Stimulated activated CD8-positive, alpha-beta memory T cell treated with anti-CD3 and anti-CD28 coated beads, Interleukin-7, amount 100 ng/mL, for 24 hours (primary cell): Measurements from ENCODE around the gene AZU1.

ENCODE experiments used
- DNase-seq: peaks from one replicate; pipeline ENCODE4 v3.0.0-alpha.2; 2020; ENCODE audit warnings: low read depth

Gene AZU1

DNA sequence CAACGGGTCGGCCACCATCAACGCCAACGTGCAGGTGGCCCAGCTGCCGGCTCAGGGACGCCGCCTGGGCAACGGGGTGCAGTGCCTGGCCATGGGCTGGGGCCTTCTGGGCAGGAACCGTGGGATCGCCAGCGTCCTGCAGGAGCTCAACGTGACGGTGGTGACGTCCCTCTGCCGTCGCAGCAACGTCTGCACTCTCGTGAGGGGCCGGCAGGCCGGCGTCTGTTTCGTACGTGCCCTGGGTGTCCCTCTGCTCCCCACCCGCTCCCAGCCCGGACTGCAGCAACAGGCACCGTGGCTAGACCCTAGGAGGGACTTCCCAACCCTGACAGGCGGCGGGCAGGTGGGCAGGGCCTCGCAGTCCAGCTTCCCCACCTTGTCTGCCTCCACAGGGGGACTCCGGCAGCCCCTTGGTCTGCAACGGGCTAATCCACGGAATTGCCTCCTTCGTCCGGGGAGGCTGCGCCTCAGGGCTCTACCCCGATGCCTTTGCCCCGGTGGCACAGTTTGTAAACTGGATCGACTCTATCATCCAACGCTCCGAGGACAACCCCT is 28.0 kb downstream of the AZU1 start:
- no peak for DNase-seq

DNA sequence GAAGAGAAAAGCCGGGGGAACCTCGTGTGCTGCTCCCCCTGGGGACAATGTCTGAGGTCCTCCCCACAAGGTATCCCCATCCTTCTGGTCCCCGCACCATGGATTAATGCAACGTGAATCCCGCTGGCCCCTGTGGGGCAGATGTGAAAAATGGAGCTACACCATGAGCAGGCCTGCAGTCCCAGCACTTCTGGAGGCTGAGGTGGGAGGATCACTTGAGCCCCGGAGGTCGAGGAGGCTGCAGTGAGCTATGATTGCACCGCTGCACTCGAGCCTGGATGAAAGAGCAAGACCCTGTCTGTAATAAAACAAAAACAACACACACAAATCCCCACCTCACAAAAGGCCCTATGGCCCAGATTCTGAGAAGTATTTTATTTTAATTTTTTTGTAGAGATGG is 30.6 kb downstream of the AZU1 start:
- no peak for DNase-seq

DNA sequence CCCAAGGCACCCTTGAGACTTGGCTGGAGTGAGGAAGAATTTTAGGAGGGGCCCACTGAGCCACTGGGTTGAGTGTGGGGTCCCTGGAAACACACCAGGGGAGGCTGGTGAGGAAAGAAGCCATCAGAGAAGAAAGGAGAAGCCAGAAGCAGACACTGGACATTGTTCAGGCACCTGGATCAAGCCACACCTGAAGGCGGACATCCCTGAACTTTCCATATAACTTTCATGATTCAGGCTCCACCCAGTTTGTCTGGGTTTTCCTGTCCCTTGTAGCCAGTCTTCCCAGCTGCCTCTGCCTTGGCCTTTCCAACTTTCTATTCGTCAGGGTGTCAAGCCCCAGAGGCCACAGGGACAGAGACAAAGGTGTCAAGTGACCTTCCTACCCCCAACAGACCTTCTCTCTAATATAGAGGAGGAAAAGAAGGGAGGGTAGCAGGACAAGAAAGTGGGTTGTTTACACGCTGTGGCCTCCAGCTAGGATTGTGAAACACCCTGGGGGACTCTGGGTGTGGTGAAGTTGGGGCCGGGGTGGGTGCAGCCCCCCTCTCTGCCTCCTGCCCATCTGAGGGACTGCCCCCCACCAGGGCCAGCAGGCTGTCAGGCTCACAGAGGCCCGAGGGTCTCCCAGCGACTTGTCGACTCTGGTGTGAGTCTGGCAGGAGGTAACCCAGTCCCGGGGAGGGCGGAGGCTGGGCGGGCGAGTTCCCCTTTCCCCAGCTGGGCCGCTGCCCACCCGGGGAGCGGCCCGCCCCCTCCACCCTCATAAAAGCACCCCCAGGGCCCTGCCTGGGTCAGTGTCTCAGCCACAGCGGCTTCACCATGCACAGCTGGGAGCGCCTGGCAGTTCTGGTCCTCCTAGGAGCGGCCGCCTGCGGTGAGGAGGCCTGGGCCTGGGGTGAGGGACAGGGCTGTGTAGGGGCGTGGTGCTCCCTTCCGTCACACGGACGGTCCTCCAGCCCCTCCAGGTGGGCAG is 31.5 kb downstream of the AZU1 start, which contains the start of gene CFD:
TSS of gene CFD (plus strand) at position 797 of the 976 bp plus-strand sequence. CDS start at position 823, 26 bp downstream.
- DNase-seq = no peak

DNA sequence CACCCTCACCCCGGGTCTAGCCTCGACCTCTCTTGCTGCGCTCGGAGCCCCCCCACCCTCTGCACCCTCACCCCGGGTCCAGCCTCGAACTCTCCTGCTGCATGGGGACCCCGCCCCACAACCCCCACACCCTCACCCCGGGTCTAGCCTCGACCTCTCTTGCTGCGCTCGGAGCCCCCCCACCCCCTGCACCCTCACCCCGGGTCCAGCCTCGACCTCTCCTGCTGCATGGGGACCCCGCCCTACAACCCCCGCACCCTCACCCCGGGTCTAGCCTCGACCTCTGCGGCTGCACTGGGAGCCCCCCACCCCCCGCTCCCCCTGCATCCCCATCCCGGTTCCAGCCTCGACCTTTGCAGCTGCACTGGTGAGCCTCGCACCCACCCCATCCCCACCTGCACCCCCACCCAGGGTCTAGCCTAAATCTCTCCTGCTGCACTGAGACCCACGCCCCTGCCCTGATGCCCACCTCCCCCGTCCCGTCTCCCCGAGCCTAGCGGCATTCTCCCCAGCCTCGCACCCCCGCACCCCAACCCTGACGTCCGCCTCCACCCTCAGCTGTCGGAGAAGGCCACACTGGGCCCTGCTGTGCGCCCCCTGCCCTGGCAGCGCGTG is 33.6 kb downstream of the AZU1 start:
- DNase-seq = no peak

DNA sequence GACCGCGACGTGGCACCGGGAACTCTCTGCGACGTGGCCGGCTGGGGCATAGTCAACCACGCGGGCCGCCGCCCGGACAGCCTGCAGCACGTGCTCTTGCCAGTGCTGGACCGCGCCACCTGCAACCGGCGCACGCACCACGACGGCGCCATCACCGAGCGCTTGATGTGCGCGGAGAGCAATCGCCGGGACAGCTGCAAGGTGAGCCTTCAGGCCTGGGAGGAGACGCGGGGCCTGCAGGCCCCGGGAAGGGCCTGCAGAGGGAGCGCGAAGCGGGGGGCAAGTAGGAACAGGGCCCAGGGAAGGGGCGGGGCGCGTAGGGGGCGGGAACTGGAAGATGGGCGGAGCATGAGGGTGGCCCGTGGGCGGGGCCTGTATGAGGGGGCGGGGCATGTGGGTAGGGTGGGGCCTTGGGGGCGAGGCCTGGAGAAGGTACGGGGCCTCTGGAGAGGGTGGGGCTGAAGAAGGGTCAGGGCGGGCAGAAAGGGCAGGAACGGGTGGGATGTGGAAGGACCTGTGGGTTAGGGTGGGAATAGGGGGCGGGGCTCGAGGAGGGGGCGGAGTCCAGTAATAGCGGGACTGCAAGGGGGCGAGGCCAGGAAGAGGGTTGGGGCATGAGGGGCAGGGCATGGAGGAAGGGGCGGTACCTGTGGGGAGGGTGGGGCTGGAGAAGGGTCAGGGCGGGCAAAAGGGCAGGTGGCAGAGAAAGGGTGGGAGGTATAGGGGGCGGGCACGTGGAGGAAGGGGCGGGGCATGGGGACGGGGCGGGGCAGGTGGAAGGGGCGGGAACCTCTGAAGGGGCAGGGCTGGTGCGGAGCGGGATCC is 34.3 kb downstream of the AZU1 start:
- peak; percentile 49 for DNase-seq

DNA sequence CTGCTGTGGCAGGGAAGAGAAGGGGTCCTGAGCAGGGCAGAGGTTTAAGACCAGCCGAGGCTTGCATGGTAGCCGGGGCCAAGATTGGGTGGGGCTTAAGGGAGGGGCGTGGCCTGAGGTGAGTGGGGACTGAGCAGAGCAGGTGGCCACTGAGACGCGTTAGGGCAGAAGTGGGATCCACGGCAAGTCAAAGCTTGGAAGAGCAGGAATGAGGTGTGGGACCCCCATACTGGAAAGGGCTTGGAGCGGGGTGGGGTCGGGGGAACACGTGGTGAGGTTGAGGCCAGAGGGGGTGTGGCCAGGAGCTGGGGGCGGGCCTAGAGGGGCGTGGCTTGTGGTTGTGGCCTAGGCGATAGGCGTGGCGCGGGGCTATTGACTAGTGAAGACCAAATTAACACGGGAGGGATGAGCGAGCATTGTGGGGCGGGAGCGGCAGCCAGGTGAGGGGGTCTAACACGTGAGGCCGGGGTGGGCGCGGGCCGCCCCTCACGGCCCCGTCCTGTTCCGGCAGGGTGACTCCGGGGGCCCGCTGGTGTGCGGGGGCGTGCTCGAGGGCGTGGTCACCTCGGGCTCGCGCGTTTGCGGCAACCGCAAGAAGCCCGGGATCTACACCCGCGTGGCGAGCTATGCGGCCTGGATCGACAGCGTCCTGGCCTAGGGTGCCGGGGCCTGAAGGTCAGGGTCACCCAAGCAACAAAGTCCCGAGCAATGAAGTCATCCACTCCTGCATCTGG is 35.1 kb downstream of the AZU1 start:
- DNase-seq = peak; percentile 66

DNA sequence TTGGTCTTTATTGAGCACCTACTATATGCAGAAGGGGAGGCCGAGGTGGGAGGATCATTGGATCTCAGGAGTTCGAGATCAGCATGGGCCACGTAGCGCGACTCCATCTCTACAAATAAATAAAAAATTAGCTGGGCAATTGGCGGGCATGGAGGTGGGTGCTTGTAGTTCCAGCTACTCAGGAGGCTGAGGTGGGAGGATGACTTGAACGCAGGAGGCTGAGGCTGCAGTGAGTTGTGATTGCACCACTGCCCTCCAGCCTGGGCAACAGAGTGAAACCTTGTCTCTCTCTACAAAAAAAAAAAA is 35.6 kb downstream of the AZU1 start:
- DNase-seq = no peak

DNA sequence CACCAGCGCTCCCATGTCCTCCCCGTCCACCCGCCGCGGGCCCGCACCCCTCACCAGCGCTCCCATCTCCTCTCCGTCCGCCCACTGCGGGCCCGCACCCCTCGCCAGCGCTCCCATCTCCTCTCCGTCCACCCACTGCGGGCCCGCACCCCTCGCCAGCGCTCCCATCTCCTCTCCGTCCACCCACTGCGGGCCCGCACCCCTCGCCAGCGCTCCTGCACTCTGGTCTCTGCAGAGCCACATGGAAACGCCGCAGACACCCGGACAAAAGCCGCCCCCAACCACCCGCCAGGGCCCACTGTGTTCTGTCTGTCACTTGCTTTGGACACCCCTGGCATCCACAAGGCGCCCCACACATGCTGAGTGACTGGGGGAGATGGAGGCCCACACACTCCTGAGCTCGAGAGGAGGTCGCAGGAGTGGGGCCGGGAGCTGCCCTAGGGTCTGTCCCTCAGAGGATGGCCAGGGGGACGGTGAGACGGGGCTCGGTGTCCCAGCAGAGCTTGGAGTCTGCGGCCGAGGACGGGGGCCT is 39.2 kb downstream of the AZU1 start:
- DNase-seq = no peak

DNA sequence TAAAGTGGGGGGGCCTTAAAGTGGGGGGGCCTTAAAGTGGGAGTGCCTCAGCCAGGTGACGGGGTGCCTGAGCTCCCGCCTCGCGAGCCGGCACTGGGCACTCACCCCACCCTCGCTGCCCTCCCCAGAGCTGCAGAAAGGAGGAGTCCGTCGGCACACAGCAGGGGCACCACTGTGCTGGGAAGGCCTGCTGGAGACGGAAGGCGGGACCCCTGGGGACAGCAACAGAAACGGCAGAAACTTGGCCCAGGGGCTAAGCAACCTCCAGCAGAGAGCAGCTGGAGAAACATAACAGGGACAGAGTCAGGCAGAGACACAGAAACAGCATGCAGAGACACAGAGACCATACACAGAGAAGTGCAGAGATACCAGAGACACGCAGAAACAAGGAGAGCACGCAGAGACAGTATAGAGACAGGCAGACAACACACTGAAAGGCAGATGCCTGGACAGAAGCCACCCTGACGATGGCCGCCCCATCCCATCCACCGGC is 39.7 kb downstream of the AZU1 start:
- no peak for DNase-seq

DNA sequence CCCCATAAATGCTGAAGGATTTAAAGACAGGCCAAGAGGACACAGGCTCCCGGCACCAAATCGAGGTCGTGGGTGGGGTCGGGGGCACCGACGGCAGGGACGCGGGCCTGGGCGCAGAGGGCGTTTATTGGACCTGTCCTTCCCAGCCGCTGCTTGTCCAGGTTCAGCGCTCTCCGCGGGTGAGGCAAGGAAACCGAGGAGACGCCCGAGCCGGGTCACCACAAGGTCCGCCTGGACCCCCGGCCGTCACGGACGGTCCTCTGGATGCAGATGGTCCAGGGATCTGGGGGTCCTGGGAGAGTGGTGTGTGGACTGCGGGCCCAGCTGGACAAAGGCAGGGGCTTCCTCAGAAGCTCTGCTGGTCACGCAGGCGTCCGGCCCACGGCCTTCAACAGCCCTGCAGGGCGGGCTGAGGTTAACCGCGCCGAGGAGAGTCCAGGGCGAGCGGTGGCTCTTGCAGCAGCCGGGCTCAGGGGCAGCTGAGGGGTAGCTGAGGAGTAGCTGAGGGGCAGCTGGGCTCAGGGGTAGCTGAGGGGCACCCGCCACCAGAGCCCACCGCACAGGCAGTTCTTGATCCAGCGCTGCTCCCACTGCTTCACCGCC is 40.3 kb downstream of the AZU1 start:
- no peak for DNase-seq

DNA sequence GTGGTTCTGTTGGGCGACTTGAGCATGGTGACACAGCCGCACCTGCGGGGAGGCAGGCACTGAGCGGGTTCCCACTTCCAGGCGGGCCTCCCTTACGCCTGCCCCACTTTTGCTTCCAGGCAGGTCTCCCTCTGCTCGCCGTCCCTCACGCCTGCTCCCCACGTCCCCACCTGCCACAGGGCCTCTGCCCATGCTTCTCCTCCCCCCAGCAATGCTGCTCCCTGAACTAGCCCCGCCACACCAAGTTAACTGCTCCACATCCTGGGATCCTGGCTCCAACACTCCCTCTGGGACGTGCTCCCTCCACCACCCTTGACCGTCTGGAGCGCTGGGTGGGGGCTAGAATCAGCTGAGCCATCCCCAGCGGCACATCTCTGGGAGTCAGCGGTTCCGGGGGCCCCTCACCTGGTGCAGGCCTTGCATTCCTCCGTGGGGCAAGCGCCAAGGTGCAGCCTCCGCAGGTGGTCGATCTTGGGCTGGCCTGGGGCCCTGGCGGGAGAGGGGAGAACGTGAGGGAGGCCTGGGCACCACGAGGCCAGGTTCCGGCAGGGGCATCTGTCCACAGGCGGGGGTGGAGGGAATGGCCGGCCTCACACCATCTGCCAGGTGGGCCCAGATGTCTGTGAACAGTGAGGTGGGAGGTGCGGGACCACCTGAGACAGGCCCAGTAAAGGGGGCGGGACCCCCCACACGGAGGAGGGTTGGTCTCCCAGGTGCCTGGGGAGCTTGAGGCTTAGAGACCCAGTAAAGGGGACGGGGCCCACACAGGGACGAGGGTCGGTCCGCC is 41.0 kb downstream of the AZU1 start:
- no peak for DNase-seq

DNA sequence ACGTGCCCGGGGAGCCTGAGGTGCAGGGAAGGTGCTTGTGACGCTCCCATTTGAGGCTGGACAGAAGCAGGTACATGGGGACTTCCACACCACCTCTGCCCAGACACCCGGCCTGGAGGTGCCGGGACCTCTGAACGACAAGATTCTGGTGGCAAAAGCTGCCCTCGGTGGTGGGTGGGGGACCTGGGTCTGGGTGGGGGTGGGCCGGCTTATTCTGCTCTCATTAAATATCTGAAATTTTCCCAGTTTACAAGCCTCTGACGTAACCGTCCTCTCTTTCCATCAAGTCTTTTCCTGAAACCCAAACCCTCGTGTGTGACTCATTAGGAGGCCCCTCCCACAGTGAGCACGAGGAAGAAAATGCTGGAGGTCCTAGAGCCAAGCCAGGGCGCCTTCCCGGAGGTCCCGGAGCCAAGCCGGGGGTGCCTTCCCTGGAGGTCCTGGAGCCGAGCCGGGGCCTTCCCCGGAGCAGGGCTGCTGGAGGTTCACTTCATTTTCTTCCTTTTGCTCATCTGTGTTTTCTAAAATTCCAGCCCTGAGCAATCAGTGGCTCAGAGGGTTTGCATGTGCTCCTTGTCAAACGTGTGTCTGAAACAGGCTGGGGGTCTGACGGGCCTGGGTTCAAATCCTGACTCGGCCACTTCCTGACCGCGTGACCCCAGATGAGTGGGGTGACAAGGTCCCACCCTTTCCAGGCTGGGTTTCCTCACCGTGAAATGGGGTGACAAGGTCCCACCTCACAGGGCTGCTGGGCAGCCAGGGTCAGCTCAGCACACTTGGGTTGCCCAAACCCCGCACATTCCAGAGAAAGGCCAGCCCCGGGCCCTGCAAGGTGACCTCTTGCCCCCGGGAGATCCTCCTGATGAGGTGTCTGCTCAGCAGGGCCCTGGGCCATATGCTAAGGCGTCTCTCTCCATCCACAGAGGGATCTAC is 41.9 kb downstream of the AZU1 start:
- no peak for DNase-seq

DNA sequence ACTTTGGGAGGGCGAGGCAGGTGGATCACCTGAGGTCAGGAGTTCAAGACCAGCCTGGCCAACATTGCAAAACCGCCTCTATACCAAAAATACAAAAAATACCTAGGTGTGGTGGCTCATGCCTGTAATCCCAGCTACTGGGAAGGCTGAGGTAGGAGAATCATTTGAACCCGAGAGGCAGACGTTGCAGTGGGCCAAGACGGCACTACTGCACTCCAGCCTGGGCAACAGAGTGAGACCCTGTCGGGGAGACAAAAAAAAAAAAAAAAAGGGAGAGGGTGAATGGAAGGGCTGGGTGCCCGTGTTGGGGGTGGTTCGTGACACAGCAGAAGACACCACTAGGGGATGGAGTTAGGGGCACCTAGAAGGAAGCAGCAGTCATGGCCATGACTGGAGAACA is 42.7 kb downstream of the AZU1 start:
- no peak for DNase-seq

DNA sequence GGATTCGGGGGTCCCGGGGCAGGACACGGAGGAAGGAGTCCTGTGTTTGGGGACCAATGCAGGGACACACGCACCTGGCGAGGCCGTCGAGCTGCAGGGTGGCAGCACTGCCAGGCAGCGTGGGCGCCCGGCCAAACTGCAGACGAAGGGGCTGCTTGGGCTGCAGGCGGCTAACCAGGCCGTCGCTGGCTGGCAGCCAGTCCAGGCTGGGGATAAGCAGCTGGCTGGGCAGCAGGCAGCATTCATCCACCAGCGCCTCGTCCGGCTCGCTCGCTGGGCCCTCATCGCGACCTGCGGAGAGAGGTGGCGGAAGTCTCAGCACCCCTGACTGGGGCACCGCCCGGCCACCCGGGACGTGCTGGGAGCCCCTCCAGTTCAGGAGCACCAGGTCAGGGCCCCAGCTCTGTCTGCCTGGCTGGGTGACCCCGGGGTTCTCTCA is 43.3 kb downstream of the AZU1 start:
- no peak for DNase-seq

DNA sequence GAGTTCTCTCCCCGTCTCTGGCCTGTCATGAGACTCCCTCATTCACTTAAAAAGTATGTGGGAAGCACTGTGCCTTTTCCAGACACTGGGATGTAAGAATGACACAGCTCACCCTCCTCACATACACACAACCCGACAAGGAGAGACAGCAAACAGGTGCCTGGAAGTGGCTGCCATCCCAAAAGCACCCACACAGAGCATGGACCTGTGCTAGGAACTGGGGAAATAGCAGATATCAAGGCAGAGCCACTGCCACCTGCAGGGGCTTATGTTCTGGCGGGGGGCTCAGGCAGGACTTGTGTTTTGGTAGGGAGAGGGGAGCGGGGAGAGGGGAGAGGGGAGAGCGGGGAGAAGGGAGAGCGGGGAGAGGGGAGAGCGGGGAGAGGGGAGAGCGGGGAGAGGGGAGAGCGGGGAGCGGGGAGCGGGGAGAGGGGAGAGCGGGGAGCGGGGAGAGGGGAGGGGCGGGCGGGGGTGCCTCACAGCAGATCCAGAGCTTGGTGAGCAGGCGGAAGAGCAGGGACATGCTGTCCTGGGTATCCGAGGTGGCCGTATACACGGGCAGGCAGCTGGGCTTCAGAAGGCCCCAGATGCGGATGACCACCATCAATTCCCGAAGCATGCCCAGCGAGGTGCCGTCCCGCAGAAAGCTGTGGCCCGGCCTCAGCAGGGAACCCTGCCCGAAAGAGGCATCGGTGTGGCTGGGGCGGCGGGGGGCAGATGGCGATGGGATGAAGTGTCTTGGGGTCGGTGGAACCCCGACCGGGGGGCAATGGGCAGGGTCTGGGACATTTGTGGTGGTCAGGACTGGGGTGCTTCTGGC is 44.0 kb downstream of the AZU1 start:
- DNase-seq = no peak

DNA sequence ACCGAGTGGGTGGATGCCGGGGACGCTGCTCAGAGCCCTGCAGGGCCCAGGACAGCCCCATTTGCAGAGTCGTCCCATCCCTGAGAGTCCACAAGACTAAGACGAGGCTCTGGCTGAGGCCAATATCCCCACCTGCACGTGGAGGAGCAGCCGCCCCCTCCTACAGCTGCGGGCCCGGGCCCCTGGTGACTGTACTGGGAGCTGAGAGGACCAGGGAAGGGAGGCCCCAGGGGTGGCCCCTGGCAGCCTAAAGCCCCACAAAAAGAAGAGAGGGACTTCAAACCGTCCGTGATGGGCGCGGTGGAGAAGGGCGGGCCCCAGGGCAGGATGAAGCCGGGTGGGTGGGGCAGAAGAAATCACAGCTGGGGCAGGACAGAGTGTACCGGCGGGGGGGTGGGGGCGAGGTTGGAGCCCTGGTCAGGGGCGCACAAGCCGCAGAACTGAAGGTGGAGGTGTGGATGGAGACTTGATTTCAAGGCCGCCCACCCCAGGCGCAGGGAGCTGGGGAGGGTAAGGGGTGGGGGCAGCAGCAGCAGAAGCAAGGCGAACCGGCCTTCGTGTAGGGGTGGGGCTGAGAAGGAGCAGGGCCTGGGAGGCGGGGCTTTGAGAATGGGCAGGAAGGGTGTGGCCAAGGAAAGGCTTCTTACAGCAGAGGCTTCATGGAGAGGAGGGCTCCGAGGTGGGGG is 44.8 kb downstream of the AZU1 start:
- DNase-seq = no peak

DNA sequence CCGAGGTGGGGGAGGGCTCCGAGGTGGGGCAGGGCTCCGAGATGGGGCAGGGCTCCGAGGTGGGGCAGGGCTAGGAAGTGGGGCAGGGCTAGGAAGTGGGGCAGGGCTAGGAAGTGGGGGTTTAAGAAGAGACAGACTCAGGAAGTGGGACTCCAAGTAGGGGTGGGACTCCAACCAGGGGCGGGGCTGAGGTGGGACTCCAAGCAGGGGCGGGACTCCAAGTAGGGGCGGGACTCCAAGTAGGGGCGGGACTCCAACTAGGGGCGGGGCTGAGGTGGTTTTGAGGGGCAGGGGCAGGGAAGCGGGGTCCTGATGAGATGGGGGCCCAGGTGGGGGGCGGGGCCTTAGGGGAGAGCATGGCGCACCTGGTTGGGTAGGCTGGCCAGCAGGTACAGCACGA is 45.4 kb downstream of the AZU1 start:
- no peak for DNase-seq
